ENCODE results near the gene RUFY3. TPM values are rescaled to one million over a fixed set of nuclear protein-coding genes. Genes with fewer than 3 reads are reported as not detected.

Gene RUFY3
- total and polyA plus RNA-seq, 9 of the 15 experiments (the other 6 are each of a cell fraction or from before 2014, with no cell fraction given): 4.2 to 31.1 (median 21.5) TPM

DNA sequence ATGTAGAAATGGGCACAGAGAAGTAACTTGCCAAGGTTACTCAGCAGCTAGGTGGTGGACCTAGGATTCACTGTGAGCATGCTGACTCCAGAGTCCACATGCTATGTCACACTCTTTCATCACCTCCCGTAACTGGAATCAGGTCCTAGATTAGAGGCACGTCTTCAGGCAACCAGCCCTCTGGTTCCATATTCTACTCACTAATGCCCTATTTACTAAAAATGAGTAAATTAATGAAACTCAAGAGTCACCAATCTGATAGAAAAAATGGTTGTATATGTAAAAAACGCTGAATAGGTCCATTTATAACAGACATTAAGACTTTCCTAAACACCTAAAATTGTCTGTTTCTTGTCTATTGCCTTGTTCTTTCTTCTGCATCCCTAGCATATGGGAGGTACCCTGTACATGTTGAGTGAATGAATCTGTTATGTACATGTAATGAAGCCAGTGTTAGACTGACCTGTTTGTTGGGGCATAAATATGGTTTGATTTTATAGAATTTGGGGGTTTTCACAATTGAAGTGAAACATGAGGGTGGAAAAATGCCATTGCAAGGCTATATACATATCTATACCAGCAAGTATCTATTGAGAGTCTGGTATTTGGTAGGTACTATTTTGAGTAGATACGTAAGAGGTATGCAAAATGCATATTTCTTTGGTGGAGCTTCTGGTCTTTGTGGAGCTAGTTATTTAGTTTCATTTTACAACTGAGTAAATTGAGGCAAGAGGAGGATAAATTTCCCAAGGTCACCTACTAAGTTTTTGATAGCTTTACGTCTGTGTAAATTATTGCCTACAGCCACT, 7.5 kb upstream of the RUFY3 start:
- POLR2A ChIA-PET: interaction anchor here (0.6 to 2.8 kb wide), 8 partner anchors 9 to 35 kb away, joined by 3 to 17 read pairs (median 4); partner anchors contain the start of gene UTP3
- H3K4me1 ChIP-seq (replicated peaks in 1 of 2; ENCODE audit: control insufficient read depth in 2 of 2, insufficient read depth in 2 of 2, low read length in 2 of 2): peaks cover 8 to 27% of the 10 kb centered on the region in 2 experiments
- BruUV-seq (replicated peaks): no TSS peak
- DNase-seq (ENCODE audit: extremely low read depth in 1 of 4, low spot score in 3 of 4) (peak in 2 of 4 experiments; percentile 45 to 70), FAIRE-seq (peak; percentile 72), ATAC-seq (peak; percentile 93)
- no peak overlapping the region for H3K4me3 ChIP-seq
- H3K9me3 ChIP-seq (replicated peaks; ENCODE audit: control insufficient read depth, insufficient read depth, low read depth, low read length): no peaks in the 10 kb centered on the region
- no peaks in the 10 kb centered on the region for H3K36me3 ChIP-seq (ENCODE audit: control insufficient read depth, insufficient read depth, low read length)
- H3K79me2 ChIP-seq (ENCODE audit: control insufficient read depth, insufficient read depth, low read length): peaks cover 28% of the 10 kb centered on the region
- H3K27ac ChIP-seq (ENCODE audit: extremely low read depth, low read depth, low read length): peak overlapping the region; percentile 56; the same call in 2 of the 3 replicates
- peak overlapping the region in 1 of 2 experiments; percentile 61; a peak in 2 of 4 replicates for H3K9ac ChIP-seq (ENCODE audit: insufficient read depth in 1 of 2, low read depth in 2 of 2, low read length in 2 of 2)
- in situ Hi-C loops (cut with MboI): no loop called here
- H3K9me1 ChIP-seq (ENCODE audit: control insufficient read depth, insufficient read depth, low read length): no peaks in the 10 kb centered on the region
- H3K4me2 ChIP-seq (ENCODE audit: insufficient read depth, low read length): peak overlapping the region; percentile 35; the same call in 1 of the 2 replicates
- no peaks in the 10 kb centered on the region for H4K20me1 ChIP-seq (replicated peaks; ENCODE audit: control insufficient read depth, insufficient read depth, low read length)
- CTCF ChIA-PET (ENCODE audit: low intra/inter-chr PET ratio): no interaction called here
- intact Hi-C loops (cut with micrococcal nuclease): no loop called here
- H2AFZ ChIP-seq (ENCODE audit: low read depth, low read length): peak overlapping the region; percentile 35
- no peaks in the 10 kb centered on the region for H3K27me3 ChIP-seq (ENCODE audit: control insufficient read depth in 2 of 2, insufficient read depth in 2 of 2, low read length in 2 of 2)
- 34% methylated on average over 5 of the region's 5 CpGs for WGBS (ENCODE audit: insufficient coverage, low coverage, missing lambda C conversion rate)
- TF ChIP-seq DDX20 (tag; IDR thresholded peaks at IDR 0.05; ENCODE audit: low read depth) (0 out of 2 replicates have a peak, but pooled peaks have one; percentile 33), BHLHE40 (IDR thresholded peaks at IDR 0.05; ENCODE audit: low read length) (peak; percentile 52), EP400 (IDR thresholded peaks at IDR 0.05) (peak; percentile 81), NFATC3 (IDR thresholded peaks at IDR 0.05) (no peak), SMAD4 (CRISPR knock-in tag; conservative IDR thresholded peaks at IDR 0.05) (peak; percentile 85), ZFX (CRISPR knock-in tag; IDR thresholded peaks at IDR 0.05) (no peak), PRMT5 (CRISPR knock-in tag; IDR thresholded peaks at IDR 0.05) (no peak), PRPF4 (IDR thresholded peaks at IDR 0.05; ENCODE audit: insufficient read depth, low read depth, low read length, poor library complexity, severe bottlenecking) (no peak), MTA2 (IDR thresholded peaks at IDR 0.05; ENCODE audit: low read depth) (no peak), ZNF780A (CRISPR knock-in tag; IDR thresholded peaks at IDR 0.05) (no peak), SAFB (IDR thresholded peaks at IDR 0.05; ENCODE audit: borderline replicate concordance, low read depth, low read length) (no peak), MYC (IDR thresholded peaks at IDR 0.05; ENCODE audit: low read depth, low read length) (peak; percentile 96), MYC (CRISPR knock-in tag; IDR thresholded peaks at IDR 0.05; ENCODE audit: borderline replicate concordance, low read depth) (no peak), KLF6 (CRISPR knock-in tag; IDR thresholded peaks at IDR 0.05; ENCODE audit: borderline replicate concordance) (peak; percentile 57; the same call in 1 of the 2 replicates)
- TF ChIP-seq, protein P1, sequence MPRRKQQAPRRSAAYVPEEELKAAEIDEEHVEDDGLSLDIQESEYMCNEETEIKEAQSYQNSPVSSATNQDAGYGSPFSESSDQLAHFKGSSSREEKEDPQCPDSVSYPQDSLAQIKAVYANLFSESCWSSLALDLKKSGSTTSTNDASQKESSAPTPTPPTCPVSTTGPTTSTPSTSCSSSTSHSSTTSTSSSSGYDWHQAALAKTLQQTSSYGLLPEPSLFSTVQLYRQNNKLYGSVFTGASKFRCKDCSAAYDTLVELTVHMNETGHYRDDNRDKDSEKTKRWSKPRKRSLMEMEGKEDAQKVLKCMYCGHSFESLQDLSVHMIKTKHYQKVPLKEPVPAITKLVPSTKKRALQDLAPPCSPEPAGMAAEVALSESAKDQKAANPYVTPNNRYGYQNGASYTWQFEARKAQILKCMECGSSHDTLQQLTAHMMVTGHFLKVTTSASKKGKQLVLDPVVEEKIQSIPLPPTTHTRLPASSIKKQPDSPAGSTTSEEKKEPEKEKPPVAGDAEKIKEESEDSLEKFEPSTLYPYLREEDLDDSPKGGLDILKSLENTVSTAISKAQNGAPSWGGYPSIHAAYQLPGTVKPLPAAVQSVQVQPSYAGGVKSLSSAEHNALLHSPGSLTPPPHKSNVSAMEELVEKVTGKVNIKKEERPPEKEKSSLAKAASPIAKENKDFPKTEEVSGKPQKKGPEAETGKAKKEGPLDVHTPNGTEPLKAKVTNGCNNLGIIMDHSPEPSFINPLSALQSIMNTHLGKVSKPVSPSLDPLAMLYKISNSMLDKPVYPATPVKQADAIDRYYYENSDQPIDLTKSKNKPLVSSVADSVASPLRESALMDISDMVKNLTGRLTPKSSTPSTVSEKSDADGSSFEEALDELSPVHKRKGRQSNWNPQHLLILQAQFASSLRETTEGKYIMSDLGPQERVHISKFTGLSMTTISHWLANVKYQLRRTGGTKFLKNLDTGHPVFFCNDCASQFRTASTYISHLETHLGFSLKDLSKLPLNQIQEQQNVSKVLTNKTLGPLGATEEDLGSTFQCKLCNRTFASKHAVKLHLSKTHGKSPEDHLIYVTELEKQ (CRISPR knock-in tag; IDR thresholded peaks at IDR 0.05): no peak
- TF ChIP-seq, protein P2, sequence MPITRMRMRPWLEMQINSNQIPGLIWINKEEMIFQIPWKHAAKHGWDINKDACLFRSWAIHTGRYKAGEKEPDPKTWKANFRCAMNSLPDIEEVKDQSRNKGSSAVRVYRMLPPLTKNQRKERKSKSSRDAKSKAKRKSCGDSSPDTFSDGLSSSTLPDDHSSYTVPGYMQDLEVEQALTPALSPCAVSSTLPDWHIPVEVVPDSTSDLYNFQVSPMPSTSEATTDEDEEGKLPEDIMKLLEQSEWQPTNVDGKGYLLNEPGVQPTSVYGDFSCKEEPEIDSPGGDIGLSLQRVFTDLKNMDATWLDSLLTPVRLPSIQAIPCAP (CRISPR knock-in tag; IDR thresholded peaks at IDR 0.05; ENCODE audit: borderline replicate concordance): no peak
- TF ChIP-seq, protein P3, sequence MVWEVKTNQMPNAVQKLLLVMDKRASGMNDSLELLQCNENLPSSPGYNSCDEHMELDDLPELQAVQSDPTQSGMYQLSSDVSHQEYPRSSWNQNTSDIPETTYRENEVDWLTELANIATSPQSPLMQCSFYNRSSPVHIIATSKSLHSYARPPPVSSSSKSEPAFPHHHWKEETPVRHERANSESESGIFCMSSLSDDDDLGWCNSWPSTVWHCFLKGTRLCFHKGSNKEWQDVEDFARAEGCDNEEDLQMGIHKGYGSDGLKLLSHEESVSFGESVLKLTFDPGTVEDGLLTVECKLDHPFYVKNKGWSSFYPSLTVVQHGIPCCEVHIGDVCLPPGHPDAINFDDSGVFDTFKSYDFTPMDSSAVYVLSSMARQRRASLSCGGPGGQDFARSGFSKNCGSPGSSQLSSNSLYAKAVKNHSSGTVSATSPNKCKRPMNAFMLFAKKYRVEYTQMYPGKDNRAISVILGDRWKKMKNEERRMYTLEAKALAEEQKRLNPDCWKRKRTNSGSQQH (CRISPR knock-in tag; IDR thresholded peaks at IDR 0.05): no peak

All from K562 (cell line).